ENCODE data around the gene SMOC2. TPM values are rescaled to one million over a fixed set of nuclear protein-coding genes. Genes with fewer than 3 reads are reported as not detected.

SMOC2 gene
- polyA plus RNA-seq, 1 experiment, result not detected

DNA sequence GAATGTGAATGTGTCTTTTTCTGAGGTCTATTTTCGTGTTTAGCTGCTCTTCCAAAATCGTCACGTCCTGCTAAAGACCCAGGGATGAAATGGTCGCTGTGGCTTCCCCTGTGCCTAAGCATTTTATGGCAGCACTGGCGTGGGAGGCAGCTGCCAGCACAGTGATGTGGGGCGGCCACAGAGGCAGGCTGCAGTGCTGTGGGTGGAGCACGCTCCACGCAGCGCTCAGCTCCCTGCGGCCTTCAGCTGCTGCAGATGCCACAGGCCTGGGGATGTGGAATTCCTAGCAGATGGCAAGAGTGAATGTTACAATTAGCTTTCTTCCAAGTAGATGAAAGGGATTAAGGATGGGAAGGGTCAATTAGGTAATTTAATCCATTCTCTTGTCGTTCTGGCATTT lies 242.6 kb downstream of the SMOC2 start:
- DNase-seq (ENCODE audit: low read depth, low spot score), result no peak
- ChIA-PET POLR2A (no interaction called here), CTCF (no interaction called here)
- Histone ChIP-seq H3K27me3 (ENCODE audit: control insufficient read depth, insufficient read depth, low read length) (no peaks in the 10 kb centered on the region), H3K4me3 (ENCODE audit: low read depth, low read length) (no peak overlapping the region), H3K9me3 (ENCODE audit: control insufficient read depth, insufficient read depth, low read length) (peaks cover 59% of the 10 kb centered on the region), H3K27ac (ENCODE audit: low read depth, low read length) (no peak overlapping the region)
- TF ChIP-seq, protein P1, sequence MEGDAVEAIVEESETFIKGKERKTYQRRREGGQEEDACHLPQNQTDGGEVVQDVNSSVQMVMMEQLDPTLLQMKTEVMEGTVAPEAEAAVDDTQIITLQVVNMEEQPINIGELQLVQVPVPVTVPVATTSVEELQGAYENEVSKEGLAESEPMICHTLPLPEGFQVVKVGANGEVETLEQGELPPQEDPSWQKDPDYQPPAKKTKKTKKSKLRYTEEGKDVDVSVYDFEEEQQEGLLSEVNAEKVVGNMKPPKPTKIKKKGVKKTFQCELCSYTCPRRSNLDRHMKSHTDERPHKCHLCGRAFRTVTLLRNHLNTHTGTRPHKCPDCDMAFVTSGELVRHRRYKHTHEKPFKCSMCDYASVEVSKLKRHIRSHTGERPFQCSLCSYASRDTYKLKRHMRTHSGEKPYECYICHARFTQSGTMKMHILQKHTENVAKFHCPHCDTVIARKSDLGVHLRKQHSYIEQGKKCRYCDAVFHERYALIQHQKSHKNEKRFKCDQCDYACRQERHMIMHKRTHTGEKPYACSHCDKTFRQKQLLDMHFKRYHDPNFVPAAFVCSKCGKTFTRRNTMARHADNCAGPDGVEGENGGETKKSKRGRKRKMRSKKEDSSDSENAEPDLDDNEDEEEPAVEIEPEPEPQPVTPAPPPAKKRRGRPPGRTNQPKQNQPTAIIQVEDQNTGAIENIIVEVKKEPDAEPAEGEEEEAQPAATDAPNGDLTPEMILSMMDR (IDR thresholded peaks at IDR 0.05; ENCODE audit: low read depth, low read length), result no peak

DNA sequence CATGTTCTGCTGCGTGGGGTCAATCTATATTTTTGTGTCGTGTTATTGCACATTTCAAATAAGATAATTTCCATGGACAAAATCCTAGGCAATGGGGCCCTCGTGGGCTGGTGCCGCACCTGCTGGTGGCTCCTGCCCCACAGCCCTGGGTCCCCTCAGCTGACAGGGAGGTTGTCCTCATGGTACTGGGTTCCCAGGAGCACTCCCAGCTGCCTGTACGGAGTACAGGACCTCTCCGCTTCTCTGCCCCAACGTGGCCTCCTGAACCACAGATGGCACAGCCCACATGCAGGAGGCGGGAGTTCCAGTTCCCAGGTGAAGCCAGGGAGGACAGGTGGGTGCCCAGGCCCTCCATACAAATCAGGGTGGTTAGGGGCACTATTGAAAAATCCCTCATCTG lies 243.5 kb downstream of the SMOC2 start:
- ChIA-PET CTCF (no interaction called here), POLR2A (no interaction called here)
- Histone ChIP-seq H3K27ac (ENCODE audit: low read depth, low read length) (no peak overlapping the region), H3K27me3 (ENCODE audit: control insufficient read depth, insufficient read depth, low read length) (no peaks in the 10 kb centered on the region), H3K4me3 (ENCODE audit: low read depth, low read length) (no peak overlapping the region), H3K9me3 (ENCODE audit: control insufficient read depth, insufficient read depth, low read length) (peaks cover 59% of the 10 kb centered on the region)
- TF ChIP-seq, protein P1 (IDR thresholded peaks at IDR 0.05; ENCODE audit: low read depth, low read length), result no peak
- no peak for DNase-seq (ENCODE audit: low read depth, low spot score)

DNA sequence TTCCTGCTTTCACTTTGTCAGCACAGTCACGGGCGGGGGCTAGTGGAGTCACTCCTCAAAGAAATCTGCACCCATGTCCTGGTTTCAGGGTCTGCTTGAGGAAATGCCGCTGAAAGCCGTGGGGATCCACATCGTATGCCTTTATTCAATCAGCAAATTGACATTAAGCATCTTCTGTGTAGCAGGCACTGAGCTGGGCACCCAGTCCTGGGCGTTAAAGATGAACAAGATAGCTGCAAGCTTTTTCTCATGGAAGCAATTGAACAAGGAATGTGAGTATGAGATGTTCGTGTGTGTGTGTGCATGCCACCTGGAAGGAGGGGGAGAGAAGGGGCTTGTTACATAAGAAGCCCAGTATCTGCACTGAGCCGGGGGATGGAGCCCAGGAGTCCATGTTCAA lies 243.9 kb downstream of the SMOC2 start:
- POLR2A ChIA-PET, result no interaction called here
- TF ChIP-seq, protein P1 (IDR thresholded peaks at IDR 0.05; ENCODE audit: low read depth, low read length), result no peak
- H3K27me3 ChIP-seq (ENCODE audit: control insufficient read depth, insufficient read depth, low read length), result no peaks in the 10 kb centered on the region
- H3K9me3 ChIP-seq (ENCODE audit: control insufficient read depth, insufficient read depth, low read length), result peaks cover 63% of the 10 kb centered on the region
- H3K4me3 ChIP-seq (ENCODE audit: low read depth, low read length), result no peak overlapping the region
- no peak for DNase-seq (ENCODE audit: low read depth, low spot score)
- H3K27ac ChIP-seq (ENCODE audit: low read depth, low read length), result no peak overlapping the region
- CTCF ChIA-PET, result no interaction called here

DNA sequence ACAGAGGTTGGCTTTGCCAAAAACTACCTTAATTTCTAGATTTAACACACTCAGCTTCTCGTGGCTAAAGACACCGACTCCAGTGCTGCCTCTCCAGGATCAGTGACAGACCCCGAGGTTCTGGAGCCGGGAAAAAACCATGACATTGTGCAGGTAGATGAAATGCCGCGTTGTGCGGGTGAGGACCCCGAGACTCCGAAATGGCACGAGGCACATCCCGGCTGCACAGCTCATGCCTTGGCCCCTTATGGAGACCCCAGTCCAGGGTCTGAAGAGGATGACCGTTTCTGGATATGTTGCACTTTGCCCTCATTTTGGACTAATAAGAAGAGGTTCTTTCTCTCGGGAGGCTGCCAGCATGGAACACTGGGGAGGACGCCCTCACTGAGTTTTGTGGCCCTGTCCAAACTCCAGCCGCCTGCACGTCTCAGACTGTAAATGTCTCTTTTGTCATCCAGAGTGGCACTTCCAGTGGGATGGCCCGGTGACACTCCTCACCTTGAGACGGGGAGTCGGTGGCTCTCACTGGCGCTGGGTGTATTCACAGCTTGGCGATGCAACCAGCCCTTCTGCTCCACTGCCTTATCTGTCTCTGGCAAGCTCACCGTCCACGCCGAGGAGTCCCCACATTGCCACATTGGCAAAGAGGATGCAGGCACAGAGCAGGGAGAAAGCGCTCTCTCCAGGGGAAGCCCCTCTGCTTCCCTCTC lies 245.2 kb downstream of the SMOC2 start:
- Histone ChIP-seq H3K27ac (ENCODE audit: low read depth, low read length) (no peak overlapping the region), H3K9me3 (ENCODE audit: control insufficient read depth, insufficient read depth, low read length) (peaks cover 67% of the 10 kb centered on the region), H3K4me3 (ENCODE audit: low read depth, low read length) (no peak overlapping the region), H3K27me3 (ENCODE audit: control insufficient read depth, insufficient read depth, low read length) (no peaks in the 10 kb centered on the region)
- TF ChIP-seq, protein P1 (IDR thresholded peaks at IDR 0.05; ENCODE audit: low read depth, low read length), result no peak
- CTCF ChIA-PET, result no interaction called here
- no peak for DNase-seq (ENCODE audit: low read depth, low spot score)
- POLR2A ChIA-PET, result no interaction called here

DNA sequence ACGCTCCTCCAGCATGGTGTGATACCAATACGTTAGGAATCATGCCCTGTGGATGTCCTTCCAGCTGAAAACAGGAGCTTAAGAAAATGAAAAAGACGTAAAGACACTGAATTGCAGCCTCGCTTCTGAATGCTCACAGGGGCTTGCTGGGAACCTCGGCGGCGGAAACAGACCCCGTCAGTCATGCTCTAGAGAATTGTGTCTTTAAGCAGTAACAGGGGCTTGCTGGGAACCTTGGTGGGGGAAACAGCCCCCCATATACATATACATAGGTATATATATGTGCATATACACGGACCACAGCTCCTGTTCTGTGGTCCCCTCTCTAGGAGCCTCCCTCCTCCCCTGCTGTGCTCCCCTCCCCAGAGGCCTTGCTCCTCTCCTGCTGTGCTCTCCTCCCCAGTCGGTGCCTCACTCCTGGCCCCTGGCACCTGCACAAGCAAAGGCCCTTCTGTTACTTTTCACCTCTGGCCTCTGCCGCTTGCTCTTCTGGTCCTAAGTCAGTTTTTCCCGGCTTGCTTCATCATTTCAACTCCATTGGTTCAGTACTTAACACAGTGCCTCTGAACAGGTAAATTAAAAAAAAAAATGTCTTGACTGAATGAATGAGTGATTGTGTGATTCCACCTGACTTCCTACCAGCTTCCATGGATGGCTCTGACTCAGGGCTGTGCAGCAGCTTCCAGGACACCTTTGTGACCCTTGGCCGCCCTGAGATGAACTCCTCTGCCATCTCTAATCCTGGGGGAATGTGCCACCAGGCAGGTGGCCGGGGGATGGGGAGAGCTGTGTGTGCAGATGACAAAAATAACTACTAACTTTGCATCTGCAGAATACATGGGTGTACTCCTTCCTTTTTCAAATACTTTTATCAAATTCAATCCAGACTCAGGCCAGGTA lies 246.1 kb downstream of the SMOC2 start:
- Histone ChIP-seq H3K4me3 (ENCODE audit: low read depth, low read length) (no peak overlapping the region), H3K9me3 (ENCODE audit: control insufficient read depth, insufficient read depth, low read length) (peaks cover 68% of the 10 kb centered on the region), H3K27me3 (ENCODE audit: control insufficient read depth, insufficient read depth, low read length) (no peaks in the 10 kb centered on the region), H3K27ac (ENCODE audit: low read depth, low read length) (no peak overlapping the region)
- ChIA-PET POLR2A (no interaction called here), CTCF (no interaction called here)
- TF ChIP-seq, protein P1 (IDR thresholded peaks at IDR 0.05; ENCODE audit: low read depth, low read length), result no peak
- no peak for DNase-seq (ENCODE audit: low read depth, low spot score)
